HG02759 (cell line): ENCODE results near the gene NEMP2.
A peak's percentile ranks its signal among the peaks of the same experiment; 100 is the strongest.

Source experiments
- ATAC-seq: cut with Tn5 transposase; IDR thresholded peaks from one replicate; pipeline ENCODE4 v1.9.1; 2021; ENCODE audit warnings: mild to moderate bottlenecking, moderate library complexity; ENCODE audit not compliant: unreplicated experiment

NEMP2 gene

DNA sequence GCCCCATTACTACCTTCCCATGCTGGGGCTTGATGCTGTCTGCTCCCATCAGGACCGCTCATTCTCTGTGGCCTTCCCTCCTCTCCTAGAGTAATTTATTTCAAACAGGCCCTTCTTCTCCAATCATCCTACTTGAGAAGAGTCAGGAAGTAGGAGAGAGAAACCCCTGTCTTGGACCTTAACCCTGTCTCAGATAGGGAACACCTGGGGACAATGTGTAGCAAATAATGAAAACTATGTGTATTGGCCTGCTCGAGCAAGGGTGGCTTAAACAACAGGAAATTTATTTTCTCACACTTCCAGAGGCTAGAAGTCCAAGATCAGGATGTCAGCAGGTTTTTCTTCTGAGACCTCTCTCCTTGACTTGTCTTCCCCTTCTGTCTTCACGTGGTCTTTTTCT lies 26.6 kb upstream of the NEMP2 start:
- no peak for ATAC-seq

DNA sequence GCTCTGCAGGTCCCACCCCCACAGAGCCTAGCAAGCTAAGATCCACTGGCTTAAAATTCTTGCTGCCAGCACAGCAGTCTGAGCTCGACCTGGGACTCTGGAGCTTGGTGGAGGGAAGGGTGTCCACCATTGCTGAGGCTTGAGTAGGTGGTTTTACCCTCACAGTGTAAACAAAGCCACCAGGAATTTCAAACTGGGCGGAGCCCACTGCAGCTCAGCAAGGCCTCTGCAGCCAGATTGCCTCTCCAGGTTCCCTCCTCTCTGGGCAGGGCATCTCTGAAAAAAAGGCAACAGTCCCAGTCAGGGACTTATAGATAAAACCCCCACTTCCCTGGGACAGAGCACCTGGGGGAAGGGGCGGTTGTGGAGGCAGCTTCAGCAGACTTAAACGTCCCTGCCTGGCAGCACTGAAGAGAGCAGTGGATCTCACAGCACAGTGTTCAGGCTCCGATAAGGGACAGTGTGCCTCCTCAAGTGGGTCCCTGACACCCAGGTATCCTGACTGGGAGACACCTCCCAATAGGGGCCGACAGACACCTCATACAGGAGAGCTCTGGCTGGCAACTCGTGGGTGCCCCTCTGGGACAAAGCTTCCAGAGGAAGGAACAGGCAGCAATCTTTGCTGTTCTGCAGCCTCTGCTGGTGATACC lies 20.0 kb upstream of the NEMP2 start:
- ATAC-seq = no peak

DNA sequence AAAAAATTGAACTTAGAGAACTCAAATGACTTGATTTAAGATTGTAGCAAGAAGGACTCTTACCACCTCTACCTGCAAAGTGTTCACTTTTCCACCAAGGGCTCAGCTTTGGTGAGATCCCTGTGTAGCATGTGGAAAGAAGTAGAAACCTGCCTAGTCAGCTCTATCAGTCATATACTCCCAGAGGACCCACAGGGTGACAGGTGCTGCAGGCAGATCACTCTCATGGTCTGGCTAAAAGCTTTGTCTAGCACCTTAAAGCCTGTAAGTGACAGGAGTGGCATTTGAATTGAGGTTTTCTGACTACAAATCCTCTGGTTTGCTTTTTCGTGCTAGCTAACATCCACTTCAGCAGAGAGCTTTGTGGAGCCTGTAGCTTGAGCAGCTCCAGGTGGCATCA lies 18.7 kb upstream of the NEMP2 start:
- no peak for ATAC-seq

DNA sequence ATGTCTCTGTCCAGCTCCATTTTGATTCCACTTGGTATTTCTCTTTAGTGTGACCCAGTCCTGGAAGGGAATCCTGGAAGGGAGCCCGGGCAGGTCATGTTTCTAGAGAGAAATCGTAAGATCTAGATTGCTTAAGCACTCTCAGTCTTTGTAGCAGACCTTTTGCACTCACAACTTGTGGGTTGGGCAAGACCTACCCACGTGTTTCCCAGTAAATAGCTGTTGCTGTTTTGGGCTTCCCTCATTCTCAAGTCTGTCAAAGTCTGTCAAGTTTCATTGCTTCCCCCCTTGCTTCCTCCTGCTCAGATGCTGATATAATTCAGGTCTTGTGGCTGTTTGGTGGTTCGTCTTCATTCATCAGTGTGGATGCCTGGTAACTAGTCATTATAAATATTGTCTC lies 17.4 kb upstream of the NEMP2 start:
- no peak for ATAC-seq

DNA sequence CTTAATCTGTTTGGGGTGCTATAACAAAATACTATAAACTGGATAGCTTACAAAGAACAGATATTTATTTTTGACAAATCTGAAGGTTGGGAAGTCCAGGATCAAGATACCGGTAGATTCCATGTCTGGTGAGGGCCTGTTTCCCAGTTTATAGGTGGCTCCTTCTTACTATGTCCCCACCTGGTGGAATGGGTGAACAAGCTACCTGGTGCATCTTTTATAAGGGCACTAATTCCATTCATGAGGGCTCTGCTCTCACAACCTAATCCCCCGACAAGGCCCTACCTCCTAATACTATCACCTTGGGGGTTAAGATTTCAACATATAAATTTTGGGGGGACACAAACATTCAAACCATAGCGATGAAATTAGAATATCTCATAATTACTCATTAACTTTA lies 15.6 kb upstream of the NEMP2 start:
- no peak for ATAC-seq

DNA sequence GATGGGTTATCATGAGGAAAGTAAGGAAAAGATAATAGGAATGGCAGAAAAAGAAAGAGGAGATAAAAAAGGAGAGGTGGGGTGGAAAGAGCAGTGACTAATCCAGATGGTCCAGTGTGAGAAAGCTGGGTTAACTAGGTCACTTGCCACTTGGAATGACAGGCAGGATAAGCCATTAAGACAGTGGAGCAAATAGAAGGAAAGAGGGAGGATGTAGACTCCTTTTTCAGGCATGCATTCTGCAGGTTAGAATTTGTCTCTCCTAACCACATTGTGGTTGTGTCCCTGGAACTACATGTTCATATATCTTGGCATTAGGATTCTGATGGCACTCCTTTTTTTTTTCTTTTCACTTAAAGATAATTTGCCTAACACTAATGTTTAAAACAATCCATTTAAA lies 13.4 kb upstream of the NEMP2 start:
- no peak for ATAC-seq

DNA sequence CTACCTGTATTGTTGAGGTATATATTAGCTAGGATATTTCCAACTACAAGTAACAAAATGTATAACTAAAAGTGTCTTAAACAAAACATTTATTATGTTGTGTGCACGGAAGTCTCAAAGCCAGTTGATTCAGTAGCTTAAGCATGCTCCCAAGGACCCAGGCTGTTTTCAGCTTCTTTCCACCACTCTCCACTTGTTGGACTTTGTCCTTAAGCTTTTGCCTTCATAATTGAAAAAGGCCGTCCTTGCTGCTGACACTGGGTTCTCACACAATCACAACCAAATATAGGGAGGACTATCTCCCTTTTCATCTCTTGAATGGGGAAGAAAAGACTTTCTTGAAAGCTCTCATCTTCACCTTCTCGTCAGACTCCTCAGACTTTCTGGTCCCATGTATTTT lies 12.2 kb upstream of the NEMP2 start:
- ATAC-seq = no peak

DNA sequence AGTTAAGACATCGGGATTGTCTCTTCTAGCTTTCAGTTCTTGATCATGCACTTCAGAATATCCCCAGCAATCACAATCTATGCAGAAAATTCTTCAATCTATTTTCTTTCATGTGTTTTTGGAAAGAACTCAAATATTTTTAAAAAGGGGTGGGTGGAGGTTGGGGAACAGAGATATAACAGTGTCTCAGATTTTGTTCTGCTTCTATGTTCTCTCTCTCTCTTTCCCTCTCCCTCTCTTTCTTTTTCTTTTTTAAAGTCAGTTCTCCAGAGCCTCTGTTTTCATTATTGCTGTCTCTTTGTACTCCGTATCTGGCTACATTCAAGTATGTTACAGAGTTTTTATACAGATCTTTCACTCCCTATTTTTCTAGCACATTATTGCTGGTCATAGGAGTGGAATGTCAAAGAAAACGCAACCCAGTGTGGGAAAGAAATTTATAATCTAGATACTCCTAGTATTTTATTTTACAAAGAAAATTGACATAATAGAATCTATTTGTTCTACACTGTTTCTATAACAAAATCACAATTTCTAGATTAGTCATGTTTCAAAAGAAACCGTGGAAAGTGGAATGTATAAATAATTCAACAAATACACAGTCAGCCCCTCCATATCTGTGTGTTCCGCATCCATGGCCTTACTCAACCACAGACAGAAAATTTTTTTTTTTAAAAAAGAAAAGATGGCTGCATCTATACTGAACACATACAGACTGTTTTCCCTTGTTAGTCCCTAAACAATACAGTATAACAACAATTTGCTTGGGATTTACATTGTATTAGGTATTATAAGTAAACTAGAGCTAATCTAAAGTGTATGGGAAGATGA lies 11.2 kb upstream of the NEMP2 start:
- no peak for ATAC-seq

DNA sequence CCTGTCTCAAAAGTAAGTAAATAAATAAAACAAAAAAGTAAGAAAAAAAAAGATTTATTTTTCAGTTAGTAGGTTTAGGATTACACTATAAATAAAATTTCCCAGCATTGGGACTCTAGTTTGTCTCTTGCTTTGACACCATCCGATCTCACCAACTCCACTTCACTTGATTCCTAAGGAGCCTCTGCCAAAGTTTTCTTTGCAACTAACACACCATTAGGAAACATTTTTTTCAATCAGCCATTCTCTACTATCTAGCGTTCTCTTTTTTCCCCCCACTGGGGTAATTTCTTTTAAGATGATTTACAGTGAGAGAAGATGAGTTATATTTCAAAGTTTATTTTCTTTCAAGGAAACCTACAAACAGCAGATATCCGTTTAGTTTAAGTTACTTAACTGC lies 10.6 kb upstream of the NEMP2 start:
- no peak for ATAC-seq

DNA sequence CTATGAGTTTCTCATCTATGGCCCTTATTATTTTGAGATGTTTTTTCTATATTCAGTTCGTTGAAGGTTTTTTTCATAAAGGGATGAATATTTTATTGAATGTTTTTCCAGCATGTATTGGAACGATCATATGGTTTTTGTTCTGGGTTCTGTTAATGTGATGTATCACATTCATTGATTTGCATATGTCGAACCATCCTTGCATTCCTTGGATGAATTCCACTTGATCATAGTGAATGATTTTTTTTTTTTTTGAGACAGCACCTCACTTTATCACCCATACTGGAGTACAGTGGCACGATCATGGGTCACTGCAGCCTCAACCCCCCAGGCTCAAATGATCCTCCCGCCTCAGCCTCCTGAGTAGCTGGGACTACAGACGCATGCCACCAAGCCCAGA lies 5.5 kb upstream of the NEMP2 start:
- ATAC-seq = no peak

DNA sequence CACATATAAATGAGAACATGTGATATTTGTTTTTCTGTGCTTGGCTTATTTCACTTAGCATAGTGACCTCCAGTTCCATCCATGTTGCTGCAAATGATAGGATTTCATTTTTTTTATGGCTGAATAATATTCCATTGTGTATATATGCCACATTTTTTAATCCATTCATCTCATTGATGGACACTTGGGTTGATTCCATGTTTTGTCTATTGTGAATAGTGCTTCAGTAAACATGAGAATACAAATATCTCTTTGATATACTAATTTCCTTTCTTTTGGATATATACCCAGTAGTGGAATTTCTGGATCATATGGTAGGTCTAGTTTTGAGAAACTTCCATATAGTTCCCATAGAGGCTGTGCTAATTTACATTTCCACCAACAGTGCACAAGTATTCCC lies 3.7 kb upstream of the NEMP2 start:
- ATAC-seq = no peak

DNA sequence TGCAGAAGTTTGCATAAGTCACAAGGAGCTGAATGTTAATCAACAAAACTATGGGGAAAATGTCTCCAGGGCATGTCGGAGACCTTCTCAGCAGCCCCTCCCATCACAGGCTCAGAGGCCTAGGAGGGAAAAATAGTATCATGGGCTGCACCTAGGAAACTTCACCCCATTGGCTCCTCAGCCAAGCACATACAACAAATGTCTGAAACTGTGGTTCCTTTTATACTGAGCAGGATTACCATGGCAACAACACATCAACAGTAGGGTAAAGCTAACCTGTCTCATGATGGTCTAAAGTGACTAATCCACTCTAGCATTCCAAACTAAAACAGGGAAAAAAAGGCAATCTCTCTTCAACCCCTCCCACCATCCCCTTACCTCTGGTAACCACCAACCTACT lies 3.2 kb upstream of the NEMP2 start:
- no peak for ATAC-seq

DNA sequence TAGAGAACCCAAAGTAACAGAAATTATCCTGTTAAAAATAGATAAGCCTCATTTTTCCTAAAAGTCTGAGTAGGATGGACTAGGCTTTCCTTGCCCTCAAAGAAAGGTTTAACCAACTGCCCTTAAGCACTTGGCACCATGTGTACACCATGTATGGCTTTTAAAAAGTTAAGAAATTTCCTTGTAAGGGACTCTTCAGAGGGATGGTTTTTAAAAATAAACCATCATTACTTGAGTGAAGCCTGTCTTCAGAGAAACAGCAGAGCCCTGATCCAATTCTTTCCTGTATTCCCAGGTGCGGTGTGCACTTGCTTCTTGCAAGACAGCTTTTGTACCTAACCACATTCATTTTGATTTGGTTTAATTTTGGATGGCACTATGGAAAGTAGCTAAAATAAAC lies 1.1 kb upstream of the NEMP2 start:
- ATAC-seq = no peak

DNA sequence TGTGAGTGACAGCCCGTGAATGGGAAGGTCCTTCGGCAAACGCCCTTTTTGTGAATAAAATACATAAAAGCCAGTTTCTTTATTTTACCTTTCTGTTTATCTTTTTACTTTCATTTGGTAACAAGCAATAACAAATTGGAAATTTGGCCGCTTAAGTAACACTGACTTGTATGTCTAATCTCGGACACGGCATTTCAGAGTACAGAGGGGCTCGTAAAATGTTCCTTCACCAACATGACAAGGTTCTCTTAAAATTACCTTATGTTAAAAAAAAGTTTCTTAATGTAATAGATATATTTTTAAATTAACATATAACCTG lies 558 bp upstream of the NEMP2 start:
- ATAC-seq = no peak

DNA sequence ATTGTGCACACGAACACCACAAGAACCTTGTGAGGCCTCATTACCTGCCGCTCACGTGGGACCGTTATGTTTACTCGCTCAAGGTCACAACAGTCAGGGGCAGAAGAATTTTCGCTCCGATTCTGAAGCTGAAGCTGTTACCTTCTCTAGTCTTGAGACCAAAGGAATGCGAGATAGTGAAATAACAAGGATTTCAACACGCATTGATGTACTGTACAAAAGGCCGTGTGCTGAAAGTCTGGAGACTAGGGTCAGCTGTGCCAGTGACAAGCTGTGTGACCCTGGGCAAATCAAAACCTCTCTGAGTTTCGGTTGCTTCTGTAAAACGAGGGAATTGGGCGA lies 583 bp downstream of the NEMP2 start:
- ATAC-seq = peak; percentile 17

DNA sequence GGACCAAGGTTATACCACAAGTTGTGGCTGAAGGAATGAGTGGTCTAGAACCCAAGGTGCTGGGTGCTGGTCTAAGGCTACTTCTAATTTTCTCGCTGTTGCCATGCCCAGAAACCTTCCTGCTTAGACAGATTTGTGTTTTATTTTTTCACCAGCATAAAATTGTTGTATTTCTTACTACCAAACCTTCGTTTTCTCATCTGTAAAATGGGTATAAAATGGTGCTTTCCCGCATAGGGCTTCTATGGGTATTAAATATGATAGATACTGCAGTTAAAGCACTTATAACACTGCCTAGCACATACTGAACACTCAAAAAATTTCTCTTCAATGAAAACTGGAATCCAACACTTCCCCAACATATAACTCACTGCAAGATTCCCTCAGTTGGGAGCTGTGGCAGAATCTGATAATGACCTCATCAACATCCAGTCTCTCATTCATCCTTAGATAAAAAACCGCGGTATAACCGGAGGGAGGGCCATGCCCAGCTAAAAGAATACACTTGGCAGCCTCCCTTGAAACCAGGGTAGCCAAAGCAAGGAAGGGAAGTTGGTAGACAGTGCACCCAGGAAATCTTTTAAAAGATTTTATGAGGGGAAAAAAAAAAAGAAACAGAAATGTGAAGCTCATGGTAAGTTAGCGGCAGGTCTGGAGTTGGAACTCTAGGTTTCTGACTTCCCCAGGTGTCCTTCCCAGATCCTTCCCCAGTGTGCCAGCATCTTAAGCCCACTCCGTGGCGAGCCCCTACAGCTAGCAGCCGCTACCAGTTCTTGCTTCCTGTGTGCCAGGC lies 1.2 kb downstream of the NEMP2 start:
- no peak for ATAC-seq

DNA sequence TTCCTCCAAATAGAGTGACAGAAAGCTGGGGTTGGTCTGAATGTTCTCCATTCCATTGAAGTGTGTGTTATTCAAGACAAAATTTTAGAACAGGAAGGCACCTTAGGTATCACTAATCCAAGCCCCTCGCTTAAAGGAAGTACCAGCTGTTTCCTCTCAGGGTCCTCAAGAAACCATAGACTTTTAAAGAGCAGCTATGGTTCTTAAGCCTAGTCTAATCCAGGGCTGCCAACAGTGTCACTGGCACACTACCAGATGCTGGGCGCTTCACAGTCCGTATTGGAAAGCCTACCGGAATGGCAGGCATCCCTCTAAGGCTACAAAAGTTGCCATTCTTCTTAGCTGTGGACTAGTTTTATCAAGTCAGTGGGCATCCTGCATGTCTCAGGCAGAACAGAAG lies 1.9 kb downstream of the NEMP2 start:
- ATAC-seq = no peak

DNA sequence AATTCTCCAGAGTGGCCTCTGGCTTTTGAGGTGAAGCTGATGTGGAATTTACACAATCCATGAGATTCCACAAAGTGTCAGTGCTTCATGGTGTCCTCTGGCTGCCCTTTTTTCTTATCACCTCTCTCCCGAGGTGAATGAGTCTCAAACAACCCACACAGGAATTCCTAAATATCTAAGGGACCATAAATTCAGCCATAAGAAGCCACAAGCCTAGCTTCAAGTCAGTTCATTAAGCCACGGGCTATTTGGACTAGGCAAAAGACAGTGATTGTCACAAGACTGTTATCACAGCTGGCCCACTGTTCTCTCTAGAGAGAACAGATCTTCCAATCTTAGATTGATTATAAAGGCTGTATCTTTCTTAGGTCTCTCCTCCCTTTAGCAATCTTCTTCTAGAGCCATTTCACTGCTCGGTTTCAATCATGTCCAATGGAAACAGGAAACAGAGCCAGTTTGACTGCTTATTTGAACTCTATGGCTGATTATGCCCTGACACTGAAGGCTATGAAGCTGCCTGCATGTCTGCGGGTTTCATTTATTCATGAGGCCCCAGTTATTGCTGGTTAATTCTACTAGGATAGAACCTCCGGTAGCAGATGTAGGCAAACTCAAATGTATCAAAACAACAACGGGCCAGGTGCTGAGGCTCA lies 4.1 kb downstream of the NEMP2 start:
- no peak for ATAC-seq

DNA sequence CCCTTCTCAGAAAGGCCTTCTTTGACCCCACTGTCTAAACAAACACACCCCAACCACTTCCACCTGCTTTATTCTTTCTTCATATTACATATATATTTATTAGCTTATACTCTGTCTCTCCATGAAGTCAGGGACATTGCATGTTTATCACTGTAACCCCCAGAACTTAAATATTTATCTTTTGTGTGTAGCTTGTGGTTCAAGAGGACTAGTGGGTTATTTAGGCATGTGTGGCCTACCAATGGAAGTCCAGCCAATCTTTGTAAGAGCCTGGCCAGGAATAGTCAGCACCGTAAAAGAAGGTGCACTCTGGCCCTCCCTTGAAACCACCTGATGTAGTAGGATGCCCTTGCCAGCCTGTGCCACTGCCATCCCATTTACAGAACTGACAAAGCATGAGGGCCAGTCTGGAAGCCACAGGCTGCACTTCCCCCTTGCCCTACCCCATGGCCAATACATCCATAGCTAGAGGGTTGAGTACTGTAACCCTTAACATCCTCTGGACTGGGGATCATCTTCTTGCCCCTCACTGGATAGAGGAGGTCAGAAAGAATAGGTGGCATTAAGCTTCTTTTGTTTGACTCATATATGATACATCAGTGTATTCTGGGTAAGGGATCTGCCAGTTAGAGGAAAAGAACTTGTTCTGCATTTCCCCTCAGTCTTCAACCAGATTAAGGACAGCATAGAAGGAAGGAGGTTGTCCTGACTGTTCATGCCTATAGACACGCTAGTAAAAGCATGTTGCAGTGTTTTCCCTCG lies 4.9 kb downstream of the NEMP2 start:
- no peak for ATAC-seq

DNA sequence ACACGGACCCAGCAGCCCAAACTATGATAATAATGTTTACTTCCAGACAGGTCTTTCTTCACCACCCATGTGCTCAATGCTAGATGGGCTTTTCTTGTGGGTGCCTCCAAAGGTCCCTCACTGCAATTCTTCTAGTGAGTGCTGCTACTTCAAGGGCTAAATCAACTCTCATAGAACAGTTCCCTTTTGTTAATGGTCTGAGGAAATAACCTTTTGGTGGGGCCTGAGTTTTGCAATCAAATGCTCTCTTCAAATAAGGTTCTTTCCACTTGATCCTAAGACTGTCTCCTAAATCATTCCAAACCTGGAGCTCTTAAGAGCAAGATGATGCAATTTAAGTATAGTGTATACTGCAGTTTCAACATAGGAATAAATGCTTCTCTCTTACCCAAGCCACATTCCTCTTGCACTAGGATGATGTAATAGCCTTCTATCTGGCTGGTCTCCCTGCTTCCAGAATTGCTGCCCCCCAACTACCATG lies 6.0 kb downstream of the NEMP2 start:
- no peak for ATAC-seq

DNA sequence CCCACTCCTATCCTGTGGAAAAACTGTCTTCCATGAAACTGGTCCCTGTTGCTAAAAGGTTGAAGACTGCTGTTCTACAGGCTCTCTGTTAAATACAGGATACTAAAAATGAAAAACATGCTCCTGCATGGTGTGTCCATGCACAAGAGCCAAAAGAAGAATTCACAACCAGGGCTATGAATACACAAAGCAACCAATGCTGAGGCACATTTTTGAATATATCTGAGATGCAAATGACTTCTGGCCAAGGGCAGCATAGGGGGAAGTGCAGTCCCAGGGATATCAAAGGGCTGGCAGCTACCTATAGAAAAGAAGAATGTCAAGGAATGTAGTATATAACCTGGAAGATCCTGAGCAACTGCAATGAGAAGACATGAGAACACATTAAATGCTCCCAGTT lies 6.6 kb downstream of the NEMP2 start:
- no peak for ATAC-seq
